Activated CD4-positive, alpha-beta T cell treated with anti-CD3 and anti-CD28 coated beads, Interleukin-2, amount 10 ng/mL, durations not matched to agents 24 days and 14 days (primary cell): Measurements from ENCODE around the gene CR1L. TPM values are rescaled to one million over a fixed set of nuclear protein-coding genes. Genes with fewer than 3 reads are reported as not detected.

ENCODE experiments used
- total RNA-seq: library from RNA; stranded (reverse); gene quantifications from 2 replicates; pipeline ENCODE4 v1.2.3, GENCODE V29; 2022

CR1L gene
- total RNA-seq, 1 donor from 2014 or later: not detected

Other genes with a start within 250 kb of the CR1L start
- gene CR2, start 190.8 kb upstream of the CR1L start, total RNA-seq: 0.24 TPM in 1 of 2 replicates, not detected in the other
- not detected in 2 replicates for gene CR1, start 149.0 kb upstream of the CR1L start, total RNA-seq
- gene CD46, start 106.9 kb downstream of the CR1L start, total RNA-seq: 96.3 and 107 TPM in 2 replicates